ENCODE results near the gene AUH.
"Not testable (repeated sequence)": the region's sequence is repeated elsewhere in the genome, so short reads cannot be mapped to it uniquely, and the experiment has no call there.

The AUH gene, protein sequence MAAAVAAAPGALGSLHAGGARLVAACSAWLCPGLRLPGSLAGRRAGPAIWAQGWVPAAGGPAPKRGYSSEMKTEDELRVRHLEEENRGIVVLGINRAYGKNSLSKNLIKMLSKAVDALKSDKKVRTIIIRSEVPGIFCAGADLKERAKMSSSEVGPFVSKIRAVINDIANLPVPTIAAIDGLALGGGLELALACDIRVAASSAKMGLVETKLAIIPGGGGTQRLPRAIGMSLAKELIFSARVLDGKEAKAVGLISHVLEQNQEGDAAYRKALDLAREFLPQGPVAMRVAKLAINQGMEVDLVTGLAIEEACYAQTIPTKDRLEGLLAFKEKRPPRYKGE

DNA sequence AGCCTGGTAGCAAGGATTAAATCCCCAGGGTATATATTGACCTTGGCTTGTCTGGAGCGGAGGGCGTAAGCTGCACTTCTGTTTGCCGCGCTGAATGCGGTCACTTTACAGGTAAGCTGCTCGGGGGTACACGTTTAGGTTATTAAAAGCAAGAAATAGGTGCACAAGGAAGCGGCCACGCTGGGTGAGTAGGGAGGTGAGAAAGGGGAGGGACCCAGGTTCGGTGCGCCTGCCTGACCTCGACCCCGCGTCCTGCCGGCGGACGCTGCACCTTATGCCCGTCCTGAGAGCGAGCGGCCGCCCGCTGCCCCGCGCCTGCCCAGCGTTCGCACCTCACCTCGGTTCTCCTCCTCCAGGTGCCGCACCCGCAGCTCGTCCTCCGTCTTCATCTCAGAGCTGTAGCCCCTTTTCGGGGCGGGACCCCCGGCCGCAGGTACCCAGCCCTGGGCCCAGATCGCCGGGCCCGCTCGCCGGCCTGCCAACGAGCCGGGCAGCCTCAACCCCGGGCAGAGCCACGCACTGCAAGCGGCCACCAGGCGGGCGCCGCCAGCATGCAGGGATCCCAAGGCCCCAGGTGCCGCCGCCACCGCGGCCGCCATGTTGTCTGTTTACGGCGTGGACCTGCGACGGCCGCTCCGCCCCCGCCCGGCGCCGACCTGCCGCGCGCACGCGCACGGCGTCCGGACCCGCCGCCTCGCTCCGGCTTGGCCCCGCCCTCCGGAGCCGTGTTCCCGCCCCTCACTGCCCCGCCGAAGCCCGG is at the start of gene AUH:
Gene AUH, minus strand, starts transcription at position 628 of the 760 bp plus-strand sequence. Its CDS starts 29 bp downstream, at position 599.
- DNase-seq (ENCODE audit: low read depth in 2 of 2) = peak; percentile 72 to 85

DNA sequence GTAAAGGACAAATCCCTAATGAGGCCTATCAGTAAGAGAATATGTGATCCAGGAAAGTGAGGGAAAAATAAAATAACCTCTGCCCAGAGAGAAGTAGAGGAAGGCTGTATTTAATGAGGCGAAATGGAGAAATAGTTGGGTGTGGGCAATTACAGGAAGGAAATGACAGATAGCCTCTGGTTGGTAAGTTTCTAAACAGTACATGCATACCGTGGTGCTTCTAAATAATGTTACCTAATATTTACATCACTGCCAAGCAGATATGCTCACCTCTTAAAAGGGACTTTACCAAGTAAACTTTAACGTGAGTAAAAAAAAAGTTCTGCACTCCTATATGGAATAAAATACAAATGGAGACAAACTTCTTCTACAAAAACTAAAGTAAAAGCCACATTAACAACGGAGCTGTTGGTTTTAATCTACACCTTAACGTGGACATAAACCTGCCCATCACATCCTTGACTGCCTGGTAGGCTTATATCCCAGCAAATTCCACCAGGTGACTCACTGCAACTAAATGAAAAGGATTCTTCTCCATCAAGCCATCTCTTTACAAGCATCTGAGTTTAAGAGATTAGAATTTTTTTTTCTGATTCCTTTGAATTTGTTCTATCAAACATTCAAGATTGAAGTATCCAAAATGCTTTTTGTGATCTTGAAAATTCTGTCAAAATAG is 49.5 kb upstream of the AUH start:
- no peak for DNase-seq (ENCODE audit: low read depth in 2 of 2)

DNA sequence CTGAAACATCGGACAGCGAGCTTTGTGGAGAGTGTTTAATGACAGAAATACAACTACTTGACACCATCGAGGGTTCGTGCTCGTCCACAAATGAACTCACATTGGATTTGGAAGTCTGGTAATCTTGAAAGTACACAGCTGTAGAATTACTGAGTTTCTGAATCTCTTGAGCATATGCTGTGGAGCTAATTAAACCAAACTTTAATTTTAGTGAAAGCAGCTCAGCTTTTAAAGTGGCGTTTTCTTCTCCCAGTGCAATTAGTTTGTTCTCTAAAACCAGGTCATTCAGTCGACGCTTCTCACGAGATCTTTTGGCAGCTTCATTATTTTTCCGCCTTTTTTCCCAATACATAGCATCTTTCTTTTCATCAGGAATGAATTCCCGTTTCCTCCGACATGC is 48.4 kb upstream of the AUH start:
- DNase-seq (ENCODE audit: low read depth in 2 of 2) = no peak

DNA sequence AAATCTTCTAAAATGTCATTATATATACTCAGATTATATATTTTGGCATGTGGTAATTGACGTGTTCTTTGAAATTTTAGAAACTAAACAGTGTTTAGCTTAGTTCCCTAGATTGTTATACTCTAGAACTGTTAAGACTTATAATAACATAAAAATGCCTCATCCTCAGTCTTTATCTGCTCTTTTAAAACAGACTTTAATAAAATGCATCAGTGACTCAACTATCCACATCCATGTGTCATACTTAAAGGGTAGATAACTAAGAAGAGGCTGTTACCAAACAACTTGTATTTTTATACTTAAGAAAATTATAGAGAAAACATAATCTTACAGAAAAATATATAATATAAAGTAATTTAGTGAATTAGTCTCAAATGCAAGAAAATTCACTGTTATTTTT is 46.8 kb upstream of the AUH start:
- DNase-seq (ENCODE audit: low read depth in 2 of 2) = no peak

DNA sequence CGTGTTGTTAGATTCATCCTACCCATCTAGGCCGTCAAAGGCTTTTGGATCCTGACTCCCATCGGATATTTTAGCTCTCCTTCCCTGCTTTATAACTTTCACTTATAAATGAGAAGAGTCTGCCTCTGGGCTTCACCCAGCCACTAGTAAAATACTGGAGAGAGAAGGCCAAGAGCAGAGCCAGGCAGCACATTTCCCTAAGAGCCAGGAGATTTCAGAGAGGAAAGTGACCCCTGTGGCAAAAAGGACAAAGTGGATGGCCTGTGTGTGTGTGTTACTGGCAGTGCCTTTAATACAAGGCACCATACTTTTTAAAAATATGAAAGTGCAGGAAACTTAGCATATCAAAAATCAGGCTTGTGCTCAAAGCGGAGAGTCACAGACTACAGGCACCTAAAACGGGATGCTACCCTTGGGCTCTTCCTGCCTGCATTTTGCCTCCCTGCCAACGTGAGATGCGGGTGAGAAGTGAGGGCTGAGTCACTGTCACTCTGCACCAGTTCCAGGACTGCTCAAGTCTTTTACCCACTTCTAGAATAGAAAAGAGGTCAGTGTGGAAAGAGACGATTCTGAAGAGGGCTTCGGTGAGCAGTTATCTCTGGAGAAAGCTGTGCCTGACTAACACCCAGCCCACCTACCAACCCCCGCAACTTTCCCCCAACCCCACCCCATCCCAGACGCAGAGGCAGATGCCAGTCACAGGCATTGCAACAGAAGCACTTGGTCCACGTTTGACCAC is 46.0 kb upstream of the AUH start:
- no peak for DNase-seq (ENCODE audit: low read depth in 2 of 2)

DNA sequence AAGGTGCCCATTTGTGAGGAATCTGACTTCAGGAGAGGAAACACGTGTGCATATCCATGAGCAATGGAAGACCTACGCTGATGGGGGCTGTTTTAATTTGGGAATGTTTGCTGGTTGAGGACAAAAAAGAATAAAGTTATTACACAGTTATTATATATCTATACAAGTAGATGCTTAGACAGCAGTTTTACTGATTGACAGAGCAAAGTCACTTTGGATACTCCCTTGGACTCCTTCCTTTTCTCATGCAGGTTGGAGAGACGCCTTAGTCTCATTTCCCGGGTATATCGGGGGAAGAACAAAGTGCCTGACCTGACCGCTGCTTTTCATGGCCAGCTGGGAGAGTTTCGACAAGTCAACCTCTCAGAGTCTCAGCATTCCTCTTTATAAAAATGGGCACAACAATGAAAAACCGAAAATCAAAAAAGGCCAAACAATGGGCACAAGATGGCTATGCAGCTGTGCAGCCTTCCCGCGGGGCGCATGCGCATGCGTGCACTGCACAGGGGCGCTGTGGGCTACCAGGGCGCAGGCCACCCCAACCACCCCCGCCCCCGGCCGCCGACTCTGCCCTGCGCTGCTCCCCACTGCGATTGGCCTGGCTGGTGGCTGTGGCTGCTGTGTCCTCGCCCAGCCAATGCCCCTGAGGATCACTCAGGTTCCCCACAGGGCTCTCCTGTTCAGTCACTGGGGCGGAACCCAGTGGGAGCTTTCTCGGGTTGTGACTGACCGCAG is 43.8 kb upstream of the AUH start:
- DNase-seq (ENCODE audit: low read depth in 2 of 2) = no peak

DNA sequence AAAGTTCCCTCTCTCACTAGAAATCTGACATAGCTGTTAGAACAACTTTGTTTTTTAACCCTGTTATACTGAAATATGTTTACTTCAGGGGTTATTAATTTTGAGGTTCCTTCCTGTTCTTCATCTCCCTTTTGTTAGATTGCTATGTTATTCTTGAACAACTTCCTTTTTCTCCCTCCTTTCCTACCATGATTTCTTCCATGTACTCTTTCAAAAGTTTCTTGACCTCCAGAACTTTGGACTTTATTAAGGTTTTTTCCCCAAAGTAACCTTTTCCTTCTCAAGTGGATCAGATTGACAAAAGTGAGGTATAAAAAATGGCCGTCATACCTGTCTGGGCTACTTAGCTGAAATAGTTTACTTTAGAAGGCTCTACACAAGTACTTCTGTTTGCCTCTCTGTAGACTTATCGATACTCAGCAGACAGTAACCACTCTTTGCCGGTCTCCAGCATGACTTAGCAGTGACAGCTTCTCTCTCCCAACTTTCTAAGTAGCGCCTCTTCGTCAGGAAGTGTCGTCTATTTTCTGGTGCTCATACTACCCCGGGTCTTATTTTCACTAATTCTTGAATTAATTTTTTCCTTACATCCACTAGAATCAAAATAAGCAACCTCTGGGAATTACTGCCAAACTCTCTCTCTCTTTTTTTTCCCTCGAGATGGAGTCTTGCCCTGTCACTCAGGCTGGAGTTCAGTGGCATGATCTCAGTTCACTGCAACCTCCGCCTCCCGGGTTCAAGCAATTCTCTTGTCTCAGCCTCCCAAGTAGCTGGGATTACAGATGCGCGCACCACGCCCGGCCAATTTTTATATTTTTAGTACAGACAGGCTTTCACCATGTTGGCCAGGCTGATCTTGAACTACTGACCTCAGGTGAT is 42.2 kb upstream of the AUH start:
- no peak for DNase-seq (ENCODE audit: low read depth in 2 of 2)

DNA sequence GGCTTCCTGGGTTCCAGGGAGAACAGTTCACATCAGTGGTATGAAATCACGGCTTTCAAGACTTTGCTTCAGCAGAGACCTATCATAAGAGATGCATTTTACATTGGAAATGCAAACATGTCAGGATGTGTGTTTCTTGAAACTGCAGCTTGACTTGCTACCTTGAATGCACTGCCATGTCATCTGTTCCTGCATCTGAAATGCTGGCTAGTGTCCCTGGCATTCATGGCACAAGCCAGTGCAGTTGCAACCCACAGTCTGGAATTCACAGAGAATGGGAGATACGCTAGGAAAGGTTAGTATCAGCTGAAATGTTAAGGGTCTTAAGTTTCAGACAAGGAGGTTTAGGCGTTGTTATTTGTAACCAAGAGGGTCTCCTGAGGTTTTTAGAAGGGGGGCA is 37.2 kb upstream of the AUH start:
- no peak for DNase-seq (ENCODE audit: low read depth in 2 of 2)

DNA sequence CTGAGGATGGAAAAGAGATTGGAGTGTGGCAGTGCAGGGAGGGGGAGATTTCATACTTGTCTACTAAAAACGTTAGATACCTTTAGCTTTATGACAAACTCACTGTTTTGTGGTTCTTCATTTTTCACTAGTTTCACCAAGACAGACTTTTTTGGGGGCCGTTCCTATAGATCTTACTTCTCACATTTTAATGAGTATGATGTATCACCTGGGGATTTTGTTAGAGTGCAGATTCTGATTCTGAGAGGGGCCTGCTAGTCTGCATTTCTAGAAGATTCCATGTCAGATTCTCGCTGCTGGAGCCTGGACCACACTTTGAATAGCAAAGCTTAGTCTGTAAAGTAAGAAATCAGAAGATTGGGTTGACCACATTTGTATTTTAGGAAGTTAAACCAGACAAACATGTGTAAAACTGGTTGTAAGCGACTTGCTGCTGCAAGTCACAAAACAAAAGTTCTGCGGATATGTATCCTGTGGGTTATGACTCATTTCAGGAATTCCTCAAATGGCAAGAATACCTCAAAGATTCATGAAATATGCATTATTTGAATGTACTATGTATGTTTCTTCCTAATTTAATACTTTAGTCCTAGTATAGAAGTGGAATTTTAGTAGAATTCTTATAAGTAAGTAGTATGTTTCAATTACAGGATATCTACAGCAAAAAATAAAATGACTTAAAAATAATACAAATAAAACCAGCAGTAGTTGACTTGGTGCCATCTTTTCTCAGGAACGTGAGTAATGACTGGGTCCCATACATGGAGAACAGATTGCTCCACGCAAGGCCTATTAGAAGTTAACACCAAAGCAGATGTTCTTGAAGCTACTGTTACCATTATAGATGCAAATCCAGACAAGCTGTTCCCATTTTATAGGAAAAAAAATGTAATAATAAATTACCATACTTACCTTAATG is 34.1 kb upstream of the AUH start:
- no peak for DNase-seq (ENCODE audit: low read depth in 2 of 2)

DNA sequence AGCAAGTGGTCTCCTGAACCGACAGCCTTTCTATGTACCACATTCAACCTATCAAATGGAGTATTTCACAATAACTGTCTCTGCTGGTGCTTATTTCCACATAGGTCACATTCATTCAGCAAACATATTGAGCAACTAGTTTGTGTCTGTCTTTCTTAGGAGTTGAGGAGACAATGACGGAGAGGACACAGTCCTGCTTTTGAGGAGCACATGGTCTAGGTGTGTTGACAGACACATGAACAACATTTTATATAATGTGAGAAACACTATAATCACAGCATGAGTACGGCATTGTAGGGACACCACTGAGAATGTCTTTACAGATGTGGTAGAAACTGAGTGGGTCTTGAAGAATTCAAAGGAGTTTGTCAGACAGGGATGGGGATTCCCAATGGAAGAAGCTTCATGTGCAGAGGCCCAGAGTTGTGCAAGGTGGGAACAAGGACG is 33.4 kb upstream of the AUH start:
- no peak for DNase-seq (ENCODE audit: low read depth in 2 of 2)

DNA sequence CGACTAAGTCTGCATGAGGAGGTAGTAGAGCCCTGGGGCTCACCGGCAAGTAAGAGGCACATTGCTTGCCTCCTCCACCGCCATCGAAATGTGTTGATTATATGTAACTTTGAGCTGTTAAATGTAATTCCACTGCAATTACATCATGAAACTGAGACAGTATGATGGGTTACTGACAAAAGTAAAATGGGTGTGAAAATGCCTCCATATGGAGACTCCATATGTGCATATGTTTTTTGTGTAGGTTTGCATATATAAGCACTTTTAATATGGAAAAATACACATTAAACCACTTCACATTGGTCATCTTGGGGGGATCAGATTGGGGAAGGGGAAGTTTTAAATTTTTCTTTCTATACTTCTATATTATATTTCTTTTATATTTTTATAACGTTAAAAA is 32.1 kb upstream of the AUH start:
- DNase-seq (ENCODE audit: low read depth in 2 of 2) = no peak

DNA sequence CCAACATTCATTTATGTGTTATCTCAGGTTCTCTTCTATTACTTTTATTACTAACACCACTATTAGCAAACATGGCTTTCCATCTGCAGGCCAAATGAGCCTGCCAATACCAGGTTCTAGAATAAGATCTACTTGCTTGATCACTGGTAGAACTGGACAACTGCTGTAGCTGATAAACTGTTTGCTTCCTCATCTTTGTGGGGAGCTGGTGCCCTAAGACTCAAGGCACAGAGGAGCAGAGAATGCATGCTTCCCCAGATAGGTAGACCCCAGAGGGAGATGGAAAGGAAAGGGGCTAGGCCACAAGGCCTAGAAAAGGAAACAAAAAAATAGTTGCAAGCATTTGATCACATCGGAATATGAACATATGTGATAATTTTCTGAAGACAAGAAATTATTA is 30.7 kb upstream of the AUH start:
- no peak for DNase-seq (ENCODE audit: low read depth in 2 of 2)

DNA sequence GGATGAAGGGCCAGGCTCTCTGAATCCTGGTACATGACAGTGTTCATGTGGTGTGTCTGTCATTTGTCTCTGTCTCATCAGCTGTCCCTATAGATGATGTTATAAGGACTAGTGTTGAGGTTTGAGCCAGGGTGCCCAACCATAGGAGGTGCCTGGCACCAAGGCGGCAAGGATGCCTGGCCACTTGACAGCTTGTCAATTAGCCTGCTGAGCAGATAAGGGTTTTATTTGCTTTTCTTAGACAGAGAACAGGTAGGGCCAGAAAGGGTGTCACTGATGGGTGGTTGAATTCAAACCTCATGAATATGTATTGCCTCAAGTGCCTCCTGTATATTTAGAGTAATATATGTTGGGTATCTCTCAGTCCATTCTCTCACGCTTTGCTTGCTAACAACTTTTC is 30.1 kb upstream of the AUH start:
- DNase-seq (ENCODE audit: low read depth in 2 of 2) = no peak

DNA sequence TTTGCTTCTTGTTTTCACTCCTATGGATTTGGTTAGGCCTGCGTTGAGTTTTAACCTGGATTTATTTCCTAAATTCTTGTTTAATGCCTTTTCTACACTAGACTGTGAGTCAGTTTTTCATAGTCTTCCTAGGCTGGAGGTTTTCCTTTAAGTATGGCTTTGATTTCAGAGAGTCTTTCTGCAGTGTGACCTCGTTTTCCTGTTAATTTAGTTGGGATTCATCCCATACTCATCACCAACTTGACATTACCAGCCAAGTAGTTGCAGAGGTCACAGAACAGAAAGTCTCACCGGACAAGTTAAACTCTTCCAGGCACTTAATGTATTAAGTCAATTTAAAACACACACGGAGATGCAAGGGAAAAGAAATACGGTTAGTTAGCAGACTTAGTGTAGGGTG is 29.7 kb upstream of the AUH start:
- DNase-seq (ENCODE audit: low read depth in 2 of 2) = no peak

DNA sequence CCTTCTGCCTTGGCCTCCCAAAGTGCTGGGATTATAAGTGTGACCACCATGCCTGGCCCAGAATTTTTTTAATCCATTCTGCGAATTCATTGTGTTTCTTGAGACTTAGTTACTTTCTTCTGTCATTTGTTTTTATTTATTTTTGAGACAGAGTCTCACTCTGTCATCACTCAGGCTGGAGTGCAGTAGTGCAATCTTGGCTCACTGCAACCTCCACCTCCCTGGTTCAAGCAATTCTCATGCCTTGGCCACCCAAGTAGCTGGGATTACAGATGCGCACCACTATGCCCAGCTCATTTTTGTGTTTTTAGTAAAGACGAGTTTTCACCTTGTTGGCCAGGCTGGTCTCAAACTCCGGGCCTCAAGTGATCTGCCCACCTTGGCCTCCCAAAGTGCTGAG is 28.0 kb upstream of the AUH start:
- not testable (repeated sequence) for DNase-seq (ENCODE audit: low read depth in 2 of 2)

DNA sequence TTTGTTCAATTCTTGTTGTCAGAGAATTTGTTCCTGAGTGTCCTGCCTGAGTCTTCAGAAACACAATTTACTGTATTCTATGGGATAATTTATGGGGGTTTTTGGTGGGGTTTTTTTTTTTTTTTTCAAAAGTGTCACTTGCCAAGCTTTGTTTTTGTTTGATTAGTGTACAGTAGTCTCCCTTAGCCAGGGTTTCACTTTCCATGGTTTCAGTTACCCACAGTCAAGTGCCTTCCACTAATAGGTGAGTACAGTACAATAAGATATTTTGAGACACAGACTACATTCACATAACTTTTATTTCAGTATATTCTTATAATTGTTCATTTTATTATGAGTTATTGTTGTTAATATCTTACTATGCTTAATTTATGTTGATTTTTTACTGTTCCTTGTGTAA is 25.0 kb upstream of the AUH start:
- no peak for DNase-seq (ENCODE audit: low read depth in 2 of 2)

DNA sequence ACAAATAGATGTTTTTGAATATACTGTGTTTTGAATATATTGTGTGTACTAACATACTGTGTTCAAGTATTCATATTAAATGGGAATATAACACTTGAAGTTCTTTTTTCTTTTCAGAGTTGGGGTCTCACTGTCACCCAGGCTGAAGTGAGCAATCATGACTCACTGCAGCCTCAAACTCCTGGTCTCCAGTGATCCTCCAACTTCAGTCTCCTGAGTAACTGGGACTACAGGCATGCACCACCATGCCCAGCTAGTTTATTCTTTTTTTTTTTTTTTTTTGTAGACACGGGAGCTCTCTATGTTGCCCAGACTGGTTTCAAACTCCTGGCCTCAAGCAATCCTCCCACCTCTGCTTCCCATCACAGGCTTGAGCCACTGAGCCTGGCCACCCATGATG is 23.2 kb upstream of the AUH start:
- no peak for DNase-seq (ENCODE audit: low read depth in 2 of 2)

DNA sequence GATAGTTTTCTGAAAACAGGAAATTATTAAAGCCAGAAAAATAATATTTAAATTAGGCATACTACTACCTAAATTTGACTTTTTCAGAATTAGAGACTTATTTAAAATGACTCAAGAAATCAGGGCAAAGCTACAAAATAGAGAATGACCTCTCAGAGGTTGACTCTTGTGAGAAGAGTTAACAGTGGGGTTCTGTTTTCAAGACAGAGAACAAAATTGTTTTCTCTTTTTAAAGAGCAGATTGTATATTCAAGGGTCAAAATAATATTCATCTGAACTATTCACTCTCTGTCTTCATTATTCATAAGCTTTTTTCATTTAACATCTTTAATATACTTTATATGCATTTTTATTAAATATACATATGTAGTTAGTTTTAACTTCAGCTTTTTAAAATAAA is 21.9 kb upstream of the AUH start:
- DNase-seq (ENCODE audit: low read depth in 2 of 2) = no peak

DNA sequence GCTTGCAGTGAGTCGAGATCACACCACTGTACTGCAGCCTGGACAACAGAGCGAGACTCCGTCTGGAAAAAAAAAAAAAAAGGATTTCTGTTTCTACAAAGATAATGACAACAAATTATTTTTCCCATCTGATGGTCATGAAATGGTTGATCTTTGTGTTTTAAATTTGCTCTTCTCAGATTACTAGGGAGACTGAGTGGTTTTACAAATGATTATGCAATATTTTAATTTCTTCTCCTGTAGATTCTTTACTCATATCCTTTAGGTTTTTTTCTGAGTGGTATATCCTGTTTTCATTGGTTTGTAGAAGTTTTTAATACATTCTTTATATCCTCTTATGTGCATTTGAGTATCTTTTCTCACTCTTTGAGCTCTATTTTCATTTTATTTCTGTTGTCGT is 20.6 kb upstream of the AUH start:
- DNase-seq (ENCODE audit: low read depth in 2 of 2) = no peak
